Stimulated activated CD8-positive, alpha-beta memory T cell treated with anti-CD3 and anti-CD28 coated beads, Interleukin-12 subunit alpha, Interleukin-12 subunit beta, amount 100 ng/mL, for 1 hour (primary cell): ENCODE data around the gene DMD.

Experiments
- DNase-seq: peaks from one replicate; pipeline ENCODE4 v3.0.0-alpha.2; 2020; ENCODE audit warnings: low read depth

DMD gene

GRCh38 chrX:31170792-31171191 is 2040.6 kb downstream of the DMD start:
- no peak for DNase-seq

GRCh38 chrX:31168551-31168950 is 2042.8 kb downstream of the DMD start:
- no peak for DNase-seq

- DNase-seq, result no peak
Measured at GRCh38 chrX:31166832-31167231, 2044.5 kb downstream of the DMD start.

- DNase-seq, result no peak
Measured at GRCh38 chrX:31166416-31166815, 2044.9 kb downstream of the DMD start.

GRCh38 chrX:31165241-31166035 is 2045.9 kb downstream of the DMD start:
- DNase-seq, result no peak

- DNase-seq, result no peak
Measured at GRCh38 chrX:31154946-31155345, 2056.4 kb downstream of the DMD start.

- no peak for DNase-seq
Measured at GRCh38 chrX:31153475-31154047, 2057.8 kb downstream of the DMD start.

- no peak for DNase-seq
Measured at GRCh38 chrX:31147175-31147574, 2064.2 kb downstream of the DMD start.

GRCh38 chrX:31139961-31140360 is 2071.4 kb downstream of the DMD start:
- DNase-seq, result no peak

GRCh38 chrX:31138124-31138523 is 2073.2 kb downstream of the DMD start:
- DNase-seq, result no peak

- no peak for DNase-seq
Measured at GRCh38 chrX:31136144-31136611, 2075.2 kb downstream of the DMD start.

- no peak for DNase-seq
Measured at GRCh38 chrX:31132821-31133241, 2078.5 kb downstream of the DMD start.

- no peak for DNase-seq
Measured at GRCh38 chrX:31130457-31131220, 2080.7 kb downstream of the DMD start.

- DNase-seq, result no peak
Measured at GRCh38 chrX:31128855-31129254, 2082.5 kb downstream of the DMD start.

- DNase-seq, result no peak
Measured at GRCh38 chrX:31127716-31128115, 2083.6 kb downstream of the DMD start.

- no peak for DNase-seq
Measured at GRCh38 chrX:31126205-31126604, 2085.1 kb downstream of the DMD start.

GRCh38 chrX:31124536-31124935 is 2086.8 kb downstream of the DMD start:
- no peak for DNase-seq

- DNase-seq, result no peak
Measured at GRCh38 chrX:31123335-31123734, 2088.0 kb downstream of the DMD start.

- no peak for DNase-seq
Measured at GRCh38 chrX:31117266-31117665, 2094.1 kb downstream of the DMD start.

GRCh38 chrX:31115398-31115797 is 2096.0 kb downstream of the DMD start:
- DNase-seq, result no peak

GRCh38 chrX:31114858-31115257 is 2096.5 kb downstream of the DMD start:
- no peak for DNase-seq

GRCh38 chrX:31112226-31112999 is 2098.9 kb downstream of the DMD start:
- DNase-seq, result no peak
